Type B pancreatic cell (in vitro differentiated cells): ENCODE results near the gene SPAG9. TPM values are rescaled to one million over a fixed set of nuclear protein-coding genes. Genes with fewer than 3 reads are reported as not detected.
A peak's percentile ranks its signal among the peaks of the same experiment; 100 is the strongest.

Source experiments
- DNase-seq: peaks from one replicate; pipeline ENCODE4 v3.0.0; 2021; ENCODE audit warnings: mixed read lengths; ENCODE audit not compliant: unreplicated experiment; ENCODE audit errors: extremely low spot score
- H3K27ac Mint-ChIP-seq: 2 replicates; pipeline ENCODE4 v1.8.0; 2021; ENCODE audit warnings: mild to moderate bottlenecking, mixed read lengths
- H3K27me3 Mint-ChIP-seq: 2 replicates; pipeline ENCODE4 v1.8.0; 2021; ENCODE audit warnings: mixed read lengths
- H3K36me3 Mint-ChIP-seq: 2 replicates; pipeline ENCODE4 v1.8.0; 2021; ENCODE audit warnings: mixed read lengths
- H3K4me1 Mint-ChIP-seq: one replicate; pipeline ENCODE4 v1.8.0; 2021; ENCODE audit warnings: mixed read lengths; ENCODE audit not compliant: unreplicated experiment
- H3K4me3 Mint-ChIP-seq: 2 replicates; pipeline ENCODE4 v1.8.0; 2021; ENCODE audit warnings: mild to moderate bottlenecking, mixed read lengths
- H3K9me3 Mint-ChIP-seq: 2 replicates; pipeline ENCODE4 v1.8.0; 2021; ENCODE audit warnings: mixed read lengths
- total RNA-seq: library from RNA; stranded (reverse); gene quantifications from 2 replicates; pipeline ENCODE4 v1.2.1, GENCODE V29; 2021; ENCODE audit warnings: low replicate concordance
- TF ChIP-seq, protein P1 (sequence below): fragments of 200-600 bp; sonication (generic); conservative IDR thresholded peaks from 2 replicates; pipeline ENCODE4 v1.5.0; 2021; ENCODE audit warnings: antibody characterized with exemption, mild to moderate bottlenecking

SPAG9 gene
- total RNA-seq, 1 donor from 2014 or later, result 82.9 TPM

DNA sequence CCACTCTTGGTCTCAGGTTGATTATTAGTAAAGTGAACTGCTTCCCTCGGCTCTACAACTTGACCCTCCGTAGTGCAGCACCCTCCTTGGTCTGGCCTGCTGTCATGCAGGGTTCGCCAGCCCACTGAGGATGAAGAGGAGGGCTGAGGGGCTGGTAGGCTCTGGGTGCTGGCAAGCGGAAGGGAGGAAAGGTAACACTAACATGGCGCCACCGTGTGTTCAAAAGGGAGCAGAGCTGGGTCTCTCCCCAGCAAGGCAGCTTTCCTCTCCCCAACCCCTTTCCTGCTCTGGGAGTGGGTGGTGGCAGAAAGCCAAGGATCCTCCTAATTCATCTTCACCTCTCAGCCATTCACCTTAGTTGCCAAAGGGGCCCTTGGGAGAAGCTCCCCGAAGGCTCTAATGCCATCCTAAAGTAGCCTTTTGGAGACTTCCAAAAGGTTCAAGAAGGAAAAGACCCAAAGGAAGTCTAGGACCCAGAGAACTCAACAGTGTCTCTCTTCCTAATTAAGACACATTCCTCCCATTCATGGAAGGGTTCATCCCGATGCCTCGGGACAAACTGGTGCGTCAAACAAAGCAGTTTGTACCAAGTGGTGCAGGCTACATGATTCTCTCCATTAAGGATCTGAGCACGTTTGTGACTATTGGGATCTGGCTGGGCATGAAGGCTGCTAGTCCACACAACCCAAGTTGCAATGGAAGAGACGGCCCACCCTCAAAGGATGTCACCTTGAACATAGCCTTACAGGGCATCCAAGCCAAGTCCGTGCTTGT lies 163.7 kb downstream of the SPAG9 start:
- H3K4me3 Mint-ChIP-seq, result peak overlapping the region; percentile 54
- TF ChIP-seq, protein P1, sequence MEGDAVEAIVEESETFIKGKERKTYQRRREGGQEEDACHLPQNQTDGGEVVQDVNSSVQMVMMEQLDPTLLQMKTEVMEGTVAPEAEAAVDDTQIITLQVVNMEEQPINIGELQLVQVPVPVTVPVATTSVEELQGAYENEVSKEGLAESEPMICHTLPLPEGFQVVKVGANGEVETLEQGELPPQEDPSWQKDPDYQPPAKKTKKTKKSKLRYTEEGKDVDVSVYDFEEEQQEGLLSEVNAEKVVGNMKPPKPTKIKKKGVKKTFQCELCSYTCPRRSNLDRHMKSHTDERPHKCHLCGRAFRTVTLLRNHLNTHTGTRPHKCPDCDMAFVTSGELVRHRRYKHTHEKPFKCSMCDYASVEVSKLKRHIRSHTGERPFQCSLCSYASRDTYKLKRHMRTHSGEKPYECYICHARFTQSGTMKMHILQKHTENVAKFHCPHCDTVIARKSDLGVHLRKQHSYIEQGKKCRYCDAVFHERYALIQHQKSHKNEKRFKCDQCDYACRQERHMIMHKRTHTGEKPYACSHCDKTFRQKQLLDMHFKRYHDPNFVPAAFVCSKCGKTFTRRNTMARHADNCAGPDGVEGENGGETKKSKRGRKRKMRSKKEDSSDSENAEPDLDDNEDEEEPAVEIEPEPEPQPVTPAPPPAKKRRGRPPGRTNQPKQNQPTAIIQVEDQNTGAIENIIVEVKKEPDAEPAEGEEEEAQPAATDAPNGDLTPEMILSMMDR, result peak; percentile 86
- DNase-seq, result no peak
- H3K27ac Mint-ChIP-seq, result peak overlapping the region; percentile 68
- H3K36me3 Mint-ChIP-seq, result no peaks in the 10 kb centered on the region
- no peaks in the 10 kb centered on the region for H3K9me3 Mint-ChIP-seq
- H3K4me1 Mint-ChIP-seq, result peaks cover 23% of the 10 kb centered on the region
- no peaks in the 10 kb centered on the region for H3K27me3 Mint-ChIP-seq

DNA sequence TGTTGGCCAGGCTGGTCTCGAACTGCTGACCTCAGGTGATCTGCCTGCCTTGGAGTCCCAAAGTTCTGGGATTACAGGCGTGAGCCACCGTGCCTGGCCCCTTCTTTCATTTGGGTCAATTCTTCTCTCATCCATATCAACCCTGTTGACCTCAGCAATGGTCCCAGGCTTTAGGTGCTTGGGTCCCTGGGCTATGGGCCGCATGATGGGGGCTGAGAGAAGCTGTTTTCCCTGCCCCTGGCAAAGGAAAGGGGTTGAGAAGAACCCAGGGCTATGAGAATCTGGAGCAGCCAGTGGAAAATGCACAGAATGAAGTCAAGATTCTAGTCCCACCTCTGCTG lies 164.3 kb downstream of the SPAG9 start:
- TF ChIP-seq, protein P1, result no peak
- Mint-ChIP-seq H3K4me3 (peak overlapping the region; percentile 54), H3K27me3 (no peaks in the 10 kb centered on the region), H3K9me3 (no peaks in the 10 kb centered on the region), H3K4me1 (peaks cover 23% of the 10 kb centered on the region), H3K36me3 (no peaks in the 10 kb centered on the region), H3K27ac (peak overlapping the region; percentile 68)
- DNase-seq, result no peak

DNA sequence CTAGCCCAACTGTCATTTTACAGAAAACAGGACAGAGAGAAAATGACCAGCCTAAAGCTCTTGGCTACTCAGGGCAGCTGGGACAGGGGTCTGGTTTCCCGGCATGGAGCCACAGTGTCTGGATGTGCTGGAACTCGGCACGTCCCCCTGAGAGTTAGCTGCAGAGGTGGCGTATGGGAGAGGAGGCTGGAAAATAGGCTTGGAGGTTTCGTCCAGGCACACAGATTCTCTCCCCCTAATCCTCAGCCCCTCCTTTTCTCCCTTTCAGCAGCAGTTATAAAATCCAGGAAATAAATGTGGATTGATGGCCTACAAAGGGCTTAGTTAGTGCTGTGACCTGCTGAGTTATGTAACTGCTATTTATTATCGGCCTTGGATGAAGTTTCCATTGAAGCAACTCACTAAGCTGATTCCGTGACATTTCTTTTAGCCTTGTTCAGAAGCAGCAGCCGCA lies 165.0 kb downstream of the SPAG9 start:
- peaks cover 27% of the 10 kb centered on the region for H3K4me1 Mint-ChIP-seq
- H3K36me3 Mint-ChIP-seq, result no peaks in the 10 kb centered on the region
- H3K27ac Mint-ChIP-seq, result peak overlapping the region; percentile 75
- no peak for DNase-seq
- no peak overlapping the region for H3K4me3 Mint-ChIP-seq
- H3K27me3 Mint-ChIP-seq, result no peaks in the 10 kb centered on the region
- TF ChIP-seq, protein P1, result no peak
- H3K9me3 Mint-ChIP-seq, result no peaks in the 10 kb centered on the region

DNA sequence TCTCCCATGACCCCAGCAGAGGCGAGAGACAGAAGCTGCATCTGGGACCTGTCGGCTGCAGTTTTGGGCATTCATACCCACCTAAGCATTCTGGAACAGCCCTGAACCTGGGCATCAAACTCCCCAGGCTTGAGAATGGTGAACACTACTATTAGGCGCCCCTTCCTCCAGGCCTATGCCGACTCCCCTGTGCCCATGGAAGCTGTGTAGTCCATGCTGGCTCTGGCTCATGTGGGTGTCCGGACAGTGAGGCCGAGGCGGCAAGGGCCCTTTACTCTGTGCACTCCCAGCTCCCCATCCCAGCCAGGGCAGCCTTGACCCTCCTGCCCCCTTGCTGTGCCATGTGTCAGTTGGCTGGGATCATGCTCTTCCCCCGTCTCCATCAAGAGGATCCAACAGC lies 165.5 kb downstream of the SPAG9 start:
- Mint-ChIP-seq H3K9me3 (no peaks in the 10 kb centered on the region), H3K4me3 (no peak overlapping the region), H3K27ac (peak overlapping the region; percentile 83), H3K27me3 (no peaks in the 10 kb centered on the region), H3K36me3 (no peaks in the 10 kb centered on the region), H3K4me1 (peaks cover 31% of the 10 kb centered on the region)
- TF ChIP-seq, protein P1, result no peak
- DNase-seq, result no peak

DNA sequence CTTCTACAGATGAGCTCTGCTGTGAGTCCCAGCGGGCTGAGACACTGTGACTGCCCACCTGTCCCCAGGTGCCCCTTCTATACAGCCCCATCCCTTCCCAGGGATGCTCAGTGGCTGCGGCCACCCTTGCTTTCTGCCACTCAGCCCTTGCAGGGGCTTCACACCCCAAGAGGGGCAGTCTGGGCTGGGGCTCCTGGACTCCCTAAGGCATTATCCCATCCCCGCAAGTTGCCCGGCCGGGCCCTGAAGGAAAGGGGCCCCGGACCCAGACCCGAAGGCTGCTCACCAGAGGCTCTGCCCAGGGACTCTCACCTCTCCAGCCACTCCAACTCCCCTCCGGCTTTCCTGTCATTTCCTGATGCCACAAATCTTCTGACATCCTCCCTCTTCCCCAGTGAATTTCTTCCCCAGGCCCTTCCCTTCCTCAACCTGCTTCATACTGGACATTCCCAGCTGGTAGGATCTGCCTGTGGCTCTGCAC lies 166.0 kb downstream of the SPAG9 start:
- Mint-ChIP-seq H3K36me3 (no peaks in the 10 kb centered on the region), H3K4me3 (peak overlapping the region; percentile 49), H3K27ac (peak overlapping the region; percentile 83), H3K9me3 (no peaks in the 10 kb centered on the region), H3K4me1 (peaks cover 31% of the 10 kb centered on the region), H3K27me3 (no peaks in the 10 kb centered on the region)
- TF ChIP-seq, protein P1, result no peak
- DNase-seq, result no peak
